Choroid plexus epithelial cell (primary cell): ENCODE measurements around the gene SLC3A2.
A peak's percentile ranks its signal among the peaks of the same experiment; 100 is the strongest.

Experiments used
- DNase-seq: peaks from one replicate; pipeline ENCODE4 v3.0.0-alpha.2; 2010; ENCODE audit warnings: low read depth
- H3K4me3 ChIP-seq: 2 replicates; pipeline ENCODE4 v1.5.1; 2011; ENCODE audit warnings: low read depth, mild to moderate bottlenecking, control low read depth, low read length, moderate library complexity
- TF ChIP-seq, protein P1 (sequence below): conservative IDR thresholded peaks from 2 replicates; pipeline ENCODE4 v1.5.1; 2011; ENCODE audit warnings: low read depth, mild to moderate bottlenecking, control low read depth, inconsistent platforms, low read length, moderate library complexity

Gene SLC3A2

DNA sequence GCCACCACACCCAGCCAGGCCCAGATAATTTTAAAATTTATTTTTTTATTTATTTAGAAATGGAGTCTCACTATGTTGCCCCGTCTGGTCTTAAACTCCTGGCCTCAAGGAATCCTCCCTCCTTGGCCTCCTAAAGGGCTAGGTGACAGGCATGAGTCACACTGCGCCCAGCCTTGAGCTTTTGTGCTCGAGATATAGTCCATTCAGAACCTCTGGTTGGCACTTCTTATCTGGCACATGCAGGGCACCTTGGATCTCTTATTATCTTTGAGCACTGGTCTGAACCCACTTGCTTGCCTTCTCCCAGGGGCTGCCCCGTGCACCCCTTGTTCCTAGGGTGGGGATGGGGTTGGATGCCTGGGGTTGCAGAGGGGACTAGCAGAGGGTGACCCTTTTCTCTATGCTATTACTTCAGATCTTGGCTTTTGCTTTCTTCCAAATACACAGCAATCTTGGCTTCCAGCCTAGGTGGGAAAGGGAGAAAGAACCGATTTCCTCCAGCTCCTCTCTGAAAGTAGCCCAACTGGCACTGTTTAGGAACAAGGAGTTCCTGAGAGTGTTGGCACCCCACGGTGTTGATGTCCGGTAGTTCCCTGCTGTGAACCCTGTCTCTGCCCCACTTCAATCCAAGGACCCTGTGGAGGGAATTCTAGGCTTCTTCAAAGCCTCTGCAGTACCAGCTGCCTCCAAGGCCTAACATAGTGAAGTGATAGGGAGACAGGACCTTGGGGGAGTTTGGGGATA lies 1.3 kb upstream of the SLC3A2 start:
- TF ChIP-seq, protein P1, sequence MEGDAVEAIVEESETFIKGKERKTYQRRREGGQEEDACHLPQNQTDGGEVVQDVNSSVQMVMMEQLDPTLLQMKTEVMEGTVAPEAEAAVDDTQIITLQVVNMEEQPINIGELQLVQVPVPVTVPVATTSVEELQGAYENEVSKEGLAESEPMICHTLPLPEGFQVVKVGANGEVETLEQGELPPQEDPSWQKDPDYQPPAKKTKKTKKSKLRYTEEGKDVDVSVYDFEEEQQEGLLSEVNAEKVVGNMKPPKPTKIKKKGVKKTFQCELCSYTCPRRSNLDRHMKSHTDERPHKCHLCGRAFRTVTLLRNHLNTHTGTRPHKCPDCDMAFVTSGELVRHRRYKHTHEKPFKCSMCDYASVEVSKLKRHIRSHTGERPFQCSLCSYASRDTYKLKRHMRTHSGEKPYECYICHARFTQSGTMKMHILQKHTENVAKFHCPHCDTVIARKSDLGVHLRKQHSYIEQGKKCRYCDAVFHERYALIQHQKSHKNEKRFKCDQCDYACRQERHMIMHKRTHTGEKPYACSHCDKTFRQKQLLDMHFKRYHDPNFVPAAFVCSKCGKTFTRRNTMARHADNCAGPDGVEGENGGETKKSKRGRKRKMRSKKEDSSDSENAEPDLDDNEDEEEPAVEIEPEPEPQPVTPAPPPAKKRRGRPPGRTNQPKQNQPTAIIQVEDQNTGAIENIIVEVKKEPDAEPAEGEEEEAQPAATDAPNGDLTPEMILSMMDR: no peak

DNA sequence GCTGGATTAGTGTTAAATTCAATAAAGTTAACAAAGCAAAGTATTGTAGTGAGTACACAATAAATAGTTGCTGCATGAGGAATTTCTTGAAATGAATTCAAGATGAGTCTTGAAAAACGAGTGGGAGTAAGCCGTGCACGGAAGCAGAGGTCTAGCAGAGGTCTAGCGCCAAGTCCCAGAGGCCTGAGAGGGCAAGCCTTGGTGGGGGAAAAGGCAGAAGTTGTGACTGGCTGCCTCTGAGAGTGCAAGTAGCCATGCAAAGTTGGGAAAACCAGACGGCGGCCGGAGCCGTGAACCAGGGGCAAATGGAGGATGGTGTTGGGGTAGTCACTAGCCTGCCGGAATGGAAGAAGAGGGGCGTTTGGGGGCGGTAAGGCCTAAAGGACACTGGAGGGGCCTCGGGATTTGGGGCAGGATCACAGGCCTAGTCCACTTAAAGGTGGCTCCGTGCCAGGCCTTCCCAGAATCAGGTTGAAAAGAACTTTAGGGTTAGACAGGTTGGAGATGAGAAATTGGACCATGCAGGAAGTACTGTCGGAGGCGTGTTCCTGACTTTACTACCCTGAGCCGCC lies 379 bp upstream of the SLC3A2 start:
- H3K4me3 ChIP-seq: peak overlapping the region; percentile 100
- TF ChIP-seq, protein P1: no peak
- peak; percentile 83 for DNase-seq

More for the DNA sequence above, 1.3 kb upstream of the SLC3A2 start:
- DNase-seq: peak; percentile 48
- peak overlapping the region; percentile 100 for H3K4me3 ChIP-seq

GRCh38 chr11:62881579-62882430 lies 1.1 kb downstream of the SLC3A2 start:
- H3K4me3 ChIP-seq: peak overlapping the region; percentile 100
- peak; percentile 98 for DNase-seq
- TF ChIP-seq, protein P1: no peak

- TF ChIP-seq, protein P1: no peak
- no peak for DNase-seq
- H3K4me3 ChIP-seq: peak overlapping the region; percentile 100
Measured at GRCh38 chr11:62882431-62882749, 1.7 kb downstream of the SLC3A2 start.

GRCh38 chr11:62882788-62883501 lies 2.2 kb downstream of the SLC3A2 start:
- no peak for DNase-seq
- peak overlapping the region; percentile 100 for H3K4me3 ChIP-seq
- TF ChIP-seq, protein P1: no peak

GRCh38 chr11:62883673-62884072 lies 3.0 kb downstream of the SLC3A2 start:
- peak overlapping the region; percentile 100 for H3K4me3 ChIP-seq
- TF ChIP-seq, protein P1: no peak
- DNase-seq: no peak
